ENCODE data around the gene SLIRP. TPM values are rescaled to one million over a fixed set of nuclear protein-coding genes. Genes with fewer than 3 reads are reported as not detected.

SLIRP gene
- total and polyA plus RNA-seq, 2 donors, result 187 to 223 TPM

GRCh38 chr14:77681196-77682157 is 26.4 kb upstream of the SLIRP start:
- no peaks in the 10 kb centered on the region for H3K4me1 ChIP-seq (ENCODE audit: control insufficient read depth in 2 of 2, insufficient read depth in 2 of 2, low read length in 2 of 2)
- no peak for DNase-seq (ENCODE audit: low read depth in 6 of 9, low spot score in 9 of 9)
- H3K27ac ChIP-seq (ENCODE audit: low read depth in 1 of 2, low read length in 1 of 2), result no peak overlapping the region
- no peaks in the 10 kb centered on the region for H3K9me3 ChIP-seq (ENCODE audit: control insufficient read depth in 2 of 2, insufficient read depth in 1 of 2, low read length in 1 of 2)
- H3K36me3 ChIP-seq (ENCODE audit: control insufficient read depth in 2 of 2, insufficient read depth in 2 of 2, low read length in 1 of 2), result peaks cover 9 to 26% of the 10 kb centered on the region in 2 donors
- WGBS, result 83% methylated on average over 7 of the region's 7 CpGs
- H3K4me3 ChIP-seq (ENCODE audit: low read length in 2 of 2), result no peak overlapping the region
- H3K27me3 ChIP-seq (ENCODE audit: control insufficient read depth in 2 of 2, insufficient read depth in 1 of 2, low read length in 1 of 2), result no peaks in the 10 kb centered on the region

GRCh38 chr14:77682158-77682553 is 25.7 kb upstream of the SLIRP start:
- DNase-seq (ENCODE audit: low read depth in 6 of 9, low spot score in 9 of 9), result no peak
- H3K27ac ChIP-seq (ENCODE audit: low read depth in 1 of 2, low read length in 1 of 2), result no peak overlapping the region
- H3K36me3 ChIP-seq (ENCODE audit: control insufficient read depth in 2 of 2, insufficient read depth in 2 of 2, low read length in 1 of 2), result peaks cover 9 to 25% of the 10 kb centered on the region in 2 donors
- no peak overlapping the region for H3K4me3 ChIP-seq (ENCODE audit: low read length in 2 of 2)
- H3K9me3 ChIP-seq (ENCODE audit: control insufficient read depth in 2 of 2, insufficient read depth in 1 of 2, low read length in 1 of 2), result no peaks in the 10 kb centered on the region
- H3K27me3 ChIP-seq (ENCODE audit: control insufficient read depth in 2 of 2, insufficient read depth in 1 of 2, low read length in 1 of 2), result no peaks in the 10 kb centered on the region
- no peaks in the 10 kb centered on the region for H3K4me1 ChIP-seq (ENCODE audit: control insufficient read depth in 2 of 2, insufficient read depth in 2 of 2, low read length in 2 of 2)
- 49% methylated on average over 1 of the region's 1 CpG for WGBS

GRCh38 chr14:77691259-77691658 is 16.6 kb upstream of the SLIRP start:
- 97% methylated on average over 2 of the region's 2 CpGs for WGBS
- Histone ChIP-seq H3K4me3 (ENCODE audit: low read length in 2 of 2) (no peak overlapping the region), H3K27ac (ENCODE audit: low read depth in 1 of 2, low read length in 1 of 2) (no peak overlapping the region), H3K9me3 (ENCODE audit: control insufficient read depth in 2 of 2, insufficient read depth in 1 of 2, low read length in 1 of 2) (no peaks in the 10 kb centered on the region), H3K4me1 (ENCODE audit: control insufficient read depth in 2 of 2, insufficient read depth in 2 of 2, low read length in 2 of 2) (no peaks in the 10 kb centered on the region), H3K27me3 (ENCODE audit: control insufficient read depth in 2 of 2, insufficient read depth in 1 of 2, low read length in 1 of 2) (no peaks in the 10 kb centered on the region), H3K36me3 (ENCODE audit: control insufficient read depth in 2 of 2, insufficient read depth in 2 of 2, low read length in 1 of 2) (peaks cover 14 to 41% of the 10 kb centered on the region in 2 donors)
- no peak for DNase-seq (ENCODE audit: low read depth in 6 of 9, low spot score in 9 of 9)

GRCh38 chr14:77707355-77707723 is 564 bp upstream of the SLIRP start:
- Histone ChIP-seq H3K4me3 (ENCODE audit: low read length in 2 of 2) (peak overlapping the region; percentile 66 to 95), H3K27ac (ENCODE audit: low read depth in 1 of 2, low read length in 1 of 2) (peak overlapping the region in 1 of 2 donors; percentile 14), H3K4me1 (ENCODE audit: control insufficient read depth in 2 of 2, insufficient read depth in 2 of 2, low read length in 2 of 2) (peaks cover 7 to 12% of the 10 kb centered on the region in 2 donors), H3K9me3 (ENCODE audit: control insufficient read depth in 2 of 2, insufficient read depth in 1 of 2, low read length in 1 of 2) (no peaks in the 10 kb centered on the region), H3K36me3 (ENCODE audit: control insufficient read depth in 2 of 2, insufficient read depth in 2 of 2, low read length in 1 of 2) (peaks cover 24 to 40% of the 10 kb centered on the region in 2 donors), H3K27me3 (ENCODE audit: control insufficient read depth in 2 of 2, insufficient read depth in 1 of 2, low read length in 1 of 2) (no peaks in the 10 kb centered on the region)
- 2% methylated on average over 14 of the region's 14 CpGs for WGBS
- peak in 3 of 9 donors; percentile 0 to 8 (median 2) for DNase-seq (ENCODE audit: low read depth in 6 of 9, low spot score in 9 of 9)

- peak overlapping the region; percentile 66 to 95 for H3K4me3 ChIP-seq (ENCODE audit: low read length in 2 of 2)
- WGBS, result 35% methylated on average over 7 of the region's 7 CpGs
- DNase-seq (ENCODE audit: low read depth in 6 of 9, low spot score in 9 of 9), result no peak
- no peak overlapping the region for H3K27ac ChIP-seq (ENCODE audit: low read depth in 1 of 2, low read length in 1 of 2)
- peaks cover 21 to 40% of the 10 kb centered on the region in 2 donors for H3K36me3 ChIP-seq (ENCODE audit: control insufficient read depth in 2 of 2, insufficient read depth in 2 of 2, low read length in 1 of 2)
- no peaks in the 10 kb centered on the region for H3K27me3 ChIP-seq (ENCODE audit: control insufficient read depth in 2 of 2, insufficient read depth in 1 of 2, low read length in 1 of 2)
- no peaks in the 10 kb centered on the region for H3K9me3 ChIP-seq (ENCODE audit: control insufficient read depth in 2 of 2, insufficient read depth in 1 of 2, low read length in 1 of 2)
- peaks cover 7 to 12% of the 10 kb centered on the region in 2 donors for H3K4me1 ChIP-seq (ENCODE audit: control insufficient read depth in 2 of 2, insufficient read depth in 2 of 2, low read length in 2 of 2)
Measured at GRCh38 chr14:77708749-77709148, 846 bp downstream of the SLIRP start.

GRCh38 chr14:77709412-77709811 is 1.5 kb downstream of the SLIRP start:
- no peak overlapping the region for H3K27ac ChIP-seq (ENCODE audit: low read depth in 1 of 2, low read length in 1 of 2)
- peaks cover 22 to 35% of the 10 kb centered on the region in 2 donors for H3K36me3 ChIP-seq (ENCODE audit: control insufficient read depth in 2 of 2, insufficient read depth in 2 of 2, low read length in 1 of 2)
- no peaks in the 10 kb centered on the region for H3K9me3 ChIP-seq (ENCODE audit: control insufficient read depth in 2 of 2, insufficient read depth in 1 of 2, low read length in 1 of 2)
- 98% methylated on average over 3 of the region's 3 CpGs for WGBS
- no peak overlapping the region for H3K4me3 ChIP-seq (ENCODE audit: low read length in 2 of 2)
- H3K27me3 ChIP-seq (ENCODE audit: control insufficient read depth in 2 of 2, insufficient read depth in 1 of 2, low read length in 1 of 2), result no peaks in the 10 kb centered on the region
- peaks cover 7 to 12% of the 10 kb centered on the region in 2 donors for H3K4me1 ChIP-seq (ENCODE audit: control insufficient read depth in 2 of 2, insufficient read depth in 2 of 2, low read length in 2 of 2)
- DNase-seq (ENCODE audit: low read depth in 6 of 9, low spot score in 9 of 9), result no peak

GRCh38 chr14:77710364-77710763 is 2.5 kb downstream of the SLIRP start:
- Histone ChIP-seq H3K4me1 (ENCODE audit: control insufficient read depth in 2 of 2, insufficient read depth in 2 of 2, low read length in 2 of 2) (peaks cover 7 to 12% of the 10 kb centered on the region in 2 donors), H3K27ac (ENCODE audit: low read depth in 1 of 2, low read length in 1 of 2) (no peak overlapping the region)
- 96% methylated on average over 2 of the region's 2 CpGs for WGBS

GRCh38 chr14:77714926-77715325 is 7.0 kb downstream of the SLIRP start:
- DNase-seq (ENCODE audit: low read depth in 6 of 9, low spot score in 9 of 9), result no peak
- Histone ChIP-seq H3K27ac (ENCODE audit: low read depth in 1 of 2, low read length in 1 of 2) (no peak overlapping the region), H3K9me3 (ENCODE audit: control insufficient read depth in 2 of 2, insufficient read depth in 1 of 2, low read length in 1 of 2) (no peaks in the 10 kb centered on the region), H3K27me3 (ENCODE audit: control insufficient read depth in 2 of 2, insufficient read depth in 1 of 2, low read length in 1 of 2) (no peaks in the 10 kb centered on the region), H3K4me3 (ENCODE audit: low read length in 2 of 2) (no peak overlapping the region), H3K4me1 (ENCODE audit: control insufficient read depth in 2 of 2, insufficient read depth in 2 of 2, low read length in 2 of 2) (no peaks in the 10 kb centered on the region), H3K36me3 (ENCODE audit: control insufficient read depth in 2 of 2, insufficient read depth in 2 of 2, low read length in 1 of 2) (peaks cover 54 to 72% of the 10 kb centered on the region in 2 donors)
- WGBS, result 96% methylated on average over 6 of the region's 6 CpGs

More at GRCh38 chr14:77710364-77710763, 2.5 kb downstream of the SLIRP start:
- Histone ChIP-seq H3K4me3 (ENCODE audit: low read length in 2 of 2) (no peak overlapping the region), H3K27me3 (ENCODE audit: control insufficient read depth in 2 of 2, insufficient read depth in 1 of 2, low read length in 1 of 2) (no peaks in the 10 kb centered on the region), H3K9me3 (ENCODE audit: control insufficient read depth in 2 of 2, insufficient read depth in 1 of 2, low read length in 1 of 2) (no peaks in the 10 kb centered on the region), H3K36me3 (ENCODE audit: control insufficient read depth in 2 of 2, insufficient read depth in 2 of 2, low read length in 1 of 2) (peaks cover 26 to 39% of the 10 kb centered on the region in 2 donors)
- DNase-seq (ENCODE audit: low read depth in 6 of 9, low spot score in 9 of 9), result no peak

GRCh38 chr14:77717608-77718305 is 9.9 kb downstream of the SLIRP start:
- no peak overlapping the region for H3K4me3 ChIP-seq (ENCODE audit: low read length in 2 of 2)
- no peaks in the 10 kb centered on the region for H3K9me3 ChIP-seq (ENCODE audit: control insufficient read depth in 2 of 2, insufficient read depth in 1 of 2, low read length in 1 of 2)
- WGBS, result 96% methylated on average over 5 of the region's 5 CpGs
- no peaks in the 10 kb centered on the region for H3K4me1 ChIP-seq (ENCODE audit: control insufficient read depth in 2 of 2, insufficient read depth in 2 of 2, low read length in 2 of 2)
- peaks cover 44 to 64% of the 10 kb centered on the region in 2 donors for H3K36me3 ChIP-seq (ENCODE audit: control insufficient read depth in 2 of 2, insufficient read depth in 2 of 2, low read length in 1 of 2)
- no peak overlapping the region for H3K27ac ChIP-seq (ENCODE audit: low read depth in 1 of 2, low read length in 1 of 2)
- no peak for DNase-seq (ENCODE audit: low read depth in 6 of 9, low spot score in 9 of 9)
- no peaks in the 10 kb centered on the region for H3K27me3 ChIP-seq (ENCODE audit: control insufficient read depth in 2 of 2, insufficient read depth in 1 of 2, low read length in 1 of 2)
